ENCODE measurements around the gene HPSE2.

Gene HPSE2

GRCh38 chr10:98433881-98434732 lies 801.5 kb downstream of the HPSE2 start:
- H3K4me3 ChIP-seq (ENCODE audit: low read depth, low read length): no peak overlapping the region
- H3K27ac ChIP-seq (ENCODE audit: low read depth, low read length): no peak overlapping the region
- peaks cover 70% of the 10 kb centered on the region for H3K36me3 ChIP-seq (ENCODE audit: control insufficient read depth, insufficient read depth, low read length)
- H3K4me1 ChIP-seq (ENCODE audit: control insufficient read depth, insufficient read depth, low read length): no peaks in the 10 kb centered on the region
- H3K27me3 ChIP-seq (ENCODE audit: control insufficient read depth, insufficient read depth, low read length): no peaks in the 10 kb centered on the region
- no peak overlapping the region for H3K9ac ChIP-seq (ENCODE audit: low read length)
- peaks cover 8% of the 10 kb centered on the region for H3K9me3 ChIP-seq (ENCODE audit: control insufficient read depth, insufficient read depth, low read depth, low read length)

GRCh38 chr10:98433371-98433770 lies 802.3 kb downstream of the HPSE2 start:
- Histone ChIP-seq H3K27ac (ENCODE audit: low read depth, low read length) (no peak overlapping the region), H3K36me3 (ENCODE audit: control insufficient read depth, insufficient read depth, low read length) (peaks cover 65% of the 10 kb centered on the region), H3K4me3 (ENCODE audit: low read depth, low read length) (no peak overlapping the region), H3K9me3 (ENCODE audit: control insufficient read depth, insufficient read depth, low read depth, low read length) (0 out of 2 replicates have a peak, but pooled peaks cover 3% of the 10 kb centered on the region), H3K27me3 (ENCODE audit: control insufficient read depth, insufficient read depth, low read length) (no peaks in the 10 kb centered on the region), H3K9ac (ENCODE audit: low read length) (no peak overlapping the region), H3K4me1 (ENCODE audit: control insufficient read depth, insufficient read depth, low read length) (no peaks in the 10 kb centered on the region)

- H3K4me1 ChIP-seq (ENCODE audit: control insufficient read depth, insufficient read depth, low read length): no peaks in the 10 kb centered on the region
- H3K9ac ChIP-seq (ENCODE audit: low read length): no peak overlapping the region
- 0 out of 2 replicates have a peak, but pooled peaks cover 3% of the 10 kb centered on the region for H3K9me3 ChIP-seq (ENCODE audit: control insufficient read depth, insufficient read depth, low read depth, low read length)
- no peak overlapping the region for H3K4me3 ChIP-seq (ENCODE audit: low read depth, low read length)
- no peaks in the 10 kb centered on the region for H3K27me3 ChIP-seq (ENCODE audit: control insufficient read depth, insufficient read depth, low read length)
- H3K36me3 ChIP-seq (ENCODE audit: control insufficient read depth, insufficient read depth, low read length): peaks cover 62% of the 10 kb centered on the region
- H3K27ac ChIP-seq (ENCODE audit: low read depth, low read length): no peak overlapping the region
These were observed 803.3 kb downstream of the HPSE2 start for GRCh38 chr10:98432330-98432729.

- Histone ChIP-seq H3K9me3 (ENCODE audit: control insufficient read depth, insufficient read depth, low read depth, low read length) (0 out of 2 replicates have a peak, but pooled peaks cover 3% of the 10 kb centered on the region), H3K4me1 (ENCODE audit: control insufficient read depth, insufficient read depth, low read length) (no peaks in the 10 kb centered on the region), H3K27me3 (ENCODE audit: control insufficient read depth, insufficient read depth, low read length) (no peaks in the 10 kb centered on the region), H3K27ac (ENCODE audit: low read depth, low read length) (no peak overlapping the region), H3K9ac (ENCODE audit: low read length) (no peak overlapping the region), H3K36me3 (ENCODE audit: control insufficient read depth, insufficient read depth, low read length) (peaks cover 65% of the 10 kb centered on the region), H3K4me3 (ENCODE audit: low read depth, low read length) (no peak overlapping the region)
These were observed 804.6 kb downstream of the HPSE2 start for GRCh38 chr10:98431016-98431415.

GRCh38 chr10:98430427-98430826 lies 805.2 kb downstream of the HPSE2 start:
- Histone ChIP-seq H3K4me1 (ENCODE audit: control insufficient read depth, insufficient read depth, low read length) (no peaks in the 10 kb centered on the region), H3K9ac (ENCODE audit: low read length) (no peak overlapping the region), H3K4me3 (ENCODE audit: low read depth, low read length) (no peak overlapping the region), H3K36me3 (ENCODE audit: control insufficient read depth, insufficient read depth, low read length) (peaks cover 63% of the 10 kb centered on the region), H3K9me3 (ENCODE audit: control insufficient read depth, insufficient read depth, low read depth, low read length) (0 out of 2 replicates have a peak, but pooled peaks cover 3% of the 10 kb centered on the region), H3K27me3 (ENCODE audit: control insufficient read depth, insufficient read depth, low read length) (no peaks in the 10 kb centered on the region), H3K27ac (ENCODE audit: low read depth, low read length) (no peak overlapping the region)

- no peaks in the 10 kb centered on the region for H3K4me1 ChIP-seq (ENCODE audit: control insufficient read depth, insufficient read depth, low read length)
- peaks cover 54% of the 10 kb centered on the region for H3K36me3 ChIP-seq (ENCODE audit: control insufficient read depth, insufficient read depth, low read length)
- H3K9me3 ChIP-seq (ENCODE audit: control insufficient read depth, insufficient read depth, low read depth, low read length): 0 out of 2 replicates have a peak, but pooled peaks cover 3% of the 10 kb centered on the region
- no peak overlapping the region for H3K27ac ChIP-seq (ENCODE audit: low read depth, low read length)
- H3K9ac ChIP-seq (ENCODE audit: low read length): no peak overlapping the region
- no peak overlapping the region for H3K4me3 ChIP-seq (ENCODE audit: low read depth, low read length)
- no peaks in the 10 kb centered on the region for H3K27me3 ChIP-seq (ENCODE audit: control insufficient read depth, insufficient read depth, low read length)
These were observed 806.2 kb downstream of the HPSE2 start for GRCh38 chr10:98429320-98430072.

GRCh38 chr10:98427011-98427515 lies 808.6 kb downstream of the HPSE2 start:
- Histone ChIP-seq H3K9ac (ENCODE audit: low read length) (no peak overlapping the region), H3K9me3 (ENCODE audit: control insufficient read depth, insufficient read depth, low read depth, low read length) (0 out of 2 replicates have a peak, but pooled peaks cover 3% of the 10 kb centered on the region), H3K36me3 (ENCODE audit: control insufficient read depth, insufficient read depth, low read length) (peaks cover 32% of the 10 kb centered on the region), H3K27ac (ENCODE audit: low read depth, low read length) (no peak overlapping the region), H3K4me3 (ENCODE audit: low read depth, low read length) (no peak overlapping the region), H3K27me3 (ENCODE audit: control insufficient read depth, insufficient read depth, low read length) (no peaks in the 10 kb centered on the region), H3K4me1 (ENCODE audit: control insufficient read depth, insufficient read depth, low read length) (no peaks in the 10 kb centered on the region)

- no peak overlapping the region for H3K9ac ChIP-seq (ENCODE audit: low read length)
- H3K27me3 ChIP-seq (ENCODE audit: control insufficient read depth, insufficient read depth, low read length): no peaks in the 10 kb centered on the region
- no peaks in the 10 kb centered on the region for H3K4me1 ChIP-seq (ENCODE audit: control insufficient read depth, insufficient read depth, low read length)
- H3K36me3 ChIP-seq (ENCODE audit: control insufficient read depth, insufficient read depth, low read length): peaks cover 20% of the 10 kb centered on the region
- no peaks in the 10 kb centered on the region for H3K9me3 ChIP-seq (ENCODE audit: control insufficient read depth, insufficient read depth, low read depth, low read length)
- H3K27ac ChIP-seq (ENCODE audit: low read depth, low read length): no peak overlapping the region
- no peak overlapping the region for H3K4me3 ChIP-seq (ENCODE audit: low read depth, low read length)
These were observed 809.9 kb downstream of the HPSE2 start for GRCh38 chr10:98425511-98426352.

- Histone ChIP-seq H3K9ac (ENCODE audit: low read length) (no peak overlapping the region), H3K9me3 (ENCODE audit: control insufficient read depth, insufficient read depth, low read depth, low read length) (no peaks in the 10 kb centered on the region), H3K36me3 (ENCODE audit: control insufficient read depth, insufficient read depth, low read length) (peaks cover 13% of the 10 kb centered on the region), H3K27ac (ENCODE audit: low read depth, low read length) (no peak overlapping the region), H3K4me1 (ENCODE audit: control insufficient read depth, insufficient read depth, low read length) (no peaks in the 10 kb centered on the region), H3K4me3 (ENCODE audit: low read depth, low read length) (no peak overlapping the region), H3K27me3 (ENCODE audit: control insufficient read depth, insufficient read depth, low read length) (no peaks in the 10 kb centered on the region)
These were observed 811.1 kb downstream of the HPSE2 start for GRCh38 chr10:98424295-98425254.

- Histone ChIP-seq H3K36me3 (ENCODE audit: control insufficient read depth, insufficient read depth, low read length) (peaks cover 11% of the 10 kb centered on the region), H3K27ac (ENCODE audit: low read depth, low read length) (no peak overlapping the region), H3K9me3 (ENCODE audit: control insufficient read depth, insufficient read depth, low read depth, low read length) (no peaks in the 10 kb centered on the region), H3K4me1 (ENCODE audit: control insufficient read depth, insufficient read depth, low read length) (no peaks in the 10 kb centered on the region), H3K9ac (ENCODE audit: low read length) (no peak overlapping the region), H3K27me3 (ENCODE audit: control insufficient read depth, insufficient read depth, low read length) (no peaks in the 10 kb centered on the region), H3K4me3 (ENCODE audit: low read depth, low read length) (no peak overlapping the region)
These were observed 811.9 kb downstream of the HPSE2 start for GRCh38 chr10:98423691-98424120.
